Measurements from ENCODE around the gene TAPT1.

Gene TAPT1

DNA sequence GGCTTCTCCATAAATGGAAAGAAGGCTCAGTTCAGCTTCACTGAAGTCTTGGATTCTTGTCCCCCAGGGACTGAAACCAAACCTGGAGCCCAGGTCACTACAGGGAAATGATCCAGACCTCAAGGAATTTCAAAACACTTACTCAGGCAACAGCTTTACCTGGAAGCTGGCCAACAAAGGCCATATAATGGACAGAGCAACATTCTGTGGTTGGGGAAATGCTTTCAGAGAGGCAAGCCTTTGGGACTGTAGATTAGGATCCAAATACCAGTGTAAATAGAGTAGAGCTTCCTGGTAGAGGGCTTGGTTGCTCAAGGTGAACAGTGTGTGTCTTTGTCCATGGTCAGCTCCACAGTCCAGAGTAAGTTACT lies 85.4 kb downstream of the TAPT1 start:
- Histone ChIP-seq H3K9me3 (ENCODE audit: control insufficient read depth, low read length) (no peaks in the 10 kb centered on the region), H3K4me1 (ENCODE audit: control insufficient read depth, insufficient read depth, low read length, poor library complexity, severe bottlenecking) (no peaks in the 10 kb centered on the region), H3K36me3 (ENCODE audit: control insufficient read depth, insufficient read depth, low read length) (no peaks in the 10 kb centered on the region), H3K27ac (ENCODE audit: insufficient read depth, low read length, poor library complexity, severe bottlenecking) (no peak overlapping the region), H3K27me3 (replicated peaks; ENCODE audit: control insufficient read depth, insufficient read depth, low read length, poor library complexity, severe bottlenecking) (peaks cover 3% of the 10 kb centered on the region), H3K4me3 (ENCODE audit: insufficient read depth, low read depth, low read length, poor library complexity, severe bottlenecking) (no peak overlapping the region)
- no peak for DNase-seq

- Histone ChIP-seq H3K4me1 (ENCODE audit: control insufficient read depth, insufficient read depth, low read length, poor library complexity, severe bottlenecking) (no peaks in the 10 kb centered on the region), H3K27me3 (replicated peaks; ENCODE audit: control insufficient read depth, insufficient read depth, low read length, poor library complexity, severe bottlenecking) (peaks cover 3% of the 10 kb centered on the region), H3K4me3 (ENCODE audit: insufficient read depth, low read depth, low read length, poor library complexity, severe bottlenecking) (no peak overlapping the region), H3K27ac (ENCODE audit: insufficient read depth, low read length, poor library complexity, severe bottlenecking) (no peak overlapping the region), H3K36me3 (ENCODE audit: control insufficient read depth, insufficient read depth, low read length) (no peaks in the 10 kb centered on the region), H3K9me3 (ENCODE audit: control insufficient read depth, low read length) (no peaks in the 10 kb centered on the region)
- DNase-seq = no peak
These were observed 85.9 kb downstream of the TAPT1 start for GRCh38 chr4:16140231-16140878.

DNA sequence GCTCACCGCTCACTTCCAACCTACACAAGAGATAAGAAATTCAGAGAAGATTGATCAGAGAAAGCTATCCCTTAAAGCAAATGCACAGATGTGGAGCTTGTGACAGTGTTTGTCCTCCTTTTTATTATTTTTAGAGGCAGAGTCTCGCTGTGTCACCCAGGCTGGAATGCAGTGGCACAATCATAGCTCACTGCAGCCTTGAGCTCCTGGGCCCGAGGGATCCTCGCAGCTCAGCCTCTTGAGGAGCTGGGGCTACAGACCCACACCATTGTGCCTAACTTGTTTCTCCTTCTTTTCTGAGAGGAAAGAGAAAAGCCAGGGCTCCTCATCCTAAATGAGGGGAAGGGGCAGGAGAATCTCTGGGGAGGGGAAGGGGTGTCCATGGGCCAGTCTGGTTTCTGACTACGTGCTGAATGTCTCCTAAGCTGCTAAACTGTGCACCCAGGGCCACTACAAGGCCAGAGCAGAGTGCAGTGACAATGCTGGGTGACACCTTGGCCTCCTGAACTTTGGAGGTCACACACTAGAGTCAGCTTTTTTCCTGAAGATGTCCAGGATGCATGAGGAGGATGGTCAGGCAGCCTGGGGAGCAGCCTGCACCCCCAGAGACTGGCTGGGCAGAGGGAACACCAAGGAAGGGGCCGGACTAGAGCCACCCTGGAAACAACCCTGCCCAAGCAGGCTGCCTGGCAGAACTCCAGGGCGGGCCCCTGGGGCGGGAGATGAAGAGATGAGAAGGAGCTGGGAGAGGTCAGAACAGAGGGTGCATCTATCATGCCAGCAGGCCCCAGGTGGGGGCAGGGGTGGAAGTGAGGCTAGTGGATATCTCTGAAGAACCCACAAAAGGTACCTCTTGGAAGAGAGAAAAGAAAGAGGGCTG lies 87.0 kb downstream of the TAPT1 start:
- Histone ChIP-seq H3K9me3 (ENCODE audit: control insufficient read depth, low read length) (no peaks in the 10 kb centered on the region), H3K27me3 (replicated peaks; ENCODE audit: control insufficient read depth, insufficient read depth, low read length, poor library complexity, severe bottlenecking) (peaks cover 3% of the 10 kb centered on the region), H3K36me3 (ENCODE audit: control insufficient read depth, insufficient read depth, low read length) (no peaks in the 10 kb centered on the region), H3K4me3 (ENCODE audit: insufficient read depth, low read depth, low read length, poor library complexity, severe bottlenecking) (no peak overlapping the region), H3K4me1 (ENCODE audit: control insufficient read depth, insufficient read depth, low read length, poor library complexity, severe bottlenecking) (no peaks in the 10 kb centered on the region), H3K27ac (ENCODE audit: insufficient read depth, low read length, poor library complexity, severe bottlenecking) (no peak overlapping the region)
- no peak for DNase-seq

DNA sequence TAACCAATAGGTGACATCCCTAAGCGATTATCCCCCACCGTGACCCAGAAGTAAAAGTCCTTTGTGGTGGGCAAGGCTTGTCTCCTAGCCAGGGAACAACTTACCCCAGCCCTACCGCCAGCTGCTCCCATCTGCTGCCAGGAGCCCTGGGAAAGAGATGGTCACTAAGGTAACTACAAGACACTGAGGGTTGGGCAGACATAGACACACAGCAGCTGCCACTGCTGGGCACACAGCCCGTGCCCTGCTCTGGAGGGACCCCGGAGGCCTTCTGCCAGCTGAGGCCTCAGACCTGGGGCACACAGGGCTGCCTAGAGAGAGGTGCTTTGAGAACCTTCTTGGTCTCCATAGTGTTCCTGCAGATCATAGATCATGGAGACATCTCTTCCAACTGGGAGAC lies 89.4 kb downstream of the TAPT1 start:
- Histone ChIP-seq H3K4me3 (ENCODE audit: insufficient read depth, low read depth, low read length, poor library complexity, severe bottlenecking) (no peak overlapping the region), H3K9me3 (ENCODE audit: control insufficient read depth, low read length) (no peaks in the 10 kb centered on the region), H3K36me3 (ENCODE audit: control insufficient read depth, insufficient read depth, low read length) (no peaks in the 10 kb centered on the region), H3K27ac (ENCODE audit: insufficient read depth, low read length, poor library complexity, severe bottlenecking) (no peak overlapping the region), H3K4me1 (ENCODE audit: control insufficient read depth, insufficient read depth, low read length, poor library complexity, severe bottlenecking) (no peaks in the 10 kb centered on the region), H3K27me3 (replicated peaks; ENCODE audit: control insufficient read depth, insufficient read depth, low read length, poor library complexity, severe bottlenecking) (no peaks in the 10 kb centered on the region)
- no peak for DNase-seq

GRCh38 chr4:16136311-16136710 lies 90.0 kb downstream of the TAPT1 start:
- Histone ChIP-seq H3K27me3 (replicated peaks; ENCODE audit: control insufficient read depth, insufficient read depth, low read length, poor library complexity, severe bottlenecking) (no peaks in the 10 kb centered on the region), H3K27ac (ENCODE audit: insufficient read depth, low read length, poor library complexity, severe bottlenecking) (no peak overlapping the region), H3K9me3 (ENCODE audit: control insufficient read depth, low read length) (no peaks in the 10 kb centered on the region), H3K4me1 (ENCODE audit: control insufficient read depth, insufficient read depth, low read length, poor library complexity, severe bottlenecking) (no peaks in the 10 kb centered on the region), H3K36me3 (ENCODE audit: control insufficient read depth, insufficient read depth, low read length) (no peaks in the 10 kb centered on the region), H3K4me3 (ENCODE audit: insufficient read depth, low read depth, low read length, poor library complexity, severe bottlenecking) (no peak overlapping the region)
- DNase-seq = no peak

DNA sequence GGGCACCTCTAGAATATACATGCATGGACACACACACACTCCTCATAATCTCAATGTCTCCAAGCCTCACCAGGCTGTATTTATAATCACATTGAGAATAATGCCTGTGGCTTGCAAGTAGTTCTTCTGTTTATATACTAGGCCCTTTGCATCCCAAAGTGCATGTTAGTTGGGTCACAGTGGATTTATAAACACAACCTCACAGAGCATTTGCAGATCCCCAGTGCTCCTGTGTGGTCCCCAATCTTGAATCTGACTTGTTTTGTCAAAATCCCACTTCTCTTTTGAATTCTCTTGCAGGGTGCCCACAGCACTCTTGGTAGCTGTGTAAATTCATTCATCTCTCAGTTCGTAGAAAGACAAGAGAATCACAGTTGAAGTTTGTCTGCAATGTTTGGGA lies 92.9 kb downstream of the TAPT1 start:
- Histone ChIP-seq H3K27ac (ENCODE audit: insufficient read depth, low read length, poor library complexity, severe bottlenecking) (no peak overlapping the region), H3K36me3 (ENCODE audit: control insufficient read depth, insufficient read depth, low read length) (no peaks in the 10 kb centered on the region), H3K4me1 (ENCODE audit: control insufficient read depth, insufficient read depth, low read length, poor library complexity, severe bottlenecking) (no peaks in the 10 kb centered on the region), H3K9me3 (ENCODE audit: control insufficient read depth, low read length) (no peaks in the 10 kb centered on the region), H3K4me3 (ENCODE audit: insufficient read depth, low read depth, low read length, poor library complexity, severe bottlenecking) (no peak overlapping the region), H3K27me3 (replicated peaks; ENCODE audit: control insufficient read depth, insufficient read depth, low read length, poor library complexity, severe bottlenecking) (no peaks in the 10 kb centered on the region)
- DNase-seq = no peak

DNA sequence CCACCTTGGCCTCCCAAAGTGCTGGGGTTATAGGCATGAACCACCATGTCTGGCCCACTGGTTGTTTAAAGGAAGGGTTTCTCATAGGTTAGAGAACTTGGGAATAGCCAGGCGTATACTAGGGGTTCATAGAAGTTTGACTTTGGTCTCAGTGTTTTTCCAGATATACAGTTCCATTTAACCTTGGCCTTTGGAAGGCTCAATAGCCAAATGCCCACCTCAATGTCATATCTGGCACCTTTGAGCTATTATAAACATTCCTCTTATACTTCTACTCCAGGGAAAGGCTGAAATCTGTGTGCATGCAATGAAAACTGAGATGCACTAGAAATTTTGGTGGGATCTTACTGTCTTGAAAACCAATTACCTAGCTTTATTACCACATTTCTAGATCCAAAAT lies 95.0 kb downstream of the TAPT1 start:
- H3K27me3 ChIP-seq (replicated peaks; ENCODE audit: control insufficient read depth, insufficient read depth, low read length, poor library complexity, severe bottlenecking) = no peaks in the 10 kb centered on the region
- DNase-seq = no peak

GRCh38 chr4:16129336-16129735 lies 96.9 kb downstream of the TAPT1 start:
- Histone ChIP-seq H3K9me3 (ENCODE audit: control insufficient read depth, low read length) (no peaks in the 10 kb centered on the region), H3K4me1 (ENCODE audit: control insufficient read depth, insufficient read depth, low read length, poor library complexity, severe bottlenecking) (no peaks in the 10 kb centered on the region), H3K36me3 (ENCODE audit: control insufficient read depth, insufficient read depth, low read length) (no peaks in the 10 kb centered on the region), H3K27ac (ENCODE audit: insufficient read depth, low read length, poor library complexity, severe bottlenecking) (no peak overlapping the region), H3K4me3 (ENCODE audit: insufficient read depth, low read depth, low read length, poor library complexity, severe bottlenecking) (no peak overlapping the region), H3K27me3 (replicated peaks; ENCODE audit: control insufficient read depth, insufficient read depth, low read length, poor library complexity, severe bottlenecking) (no peaks in the 10 kb centered on the region)
- no peak for DNase-seq

More for the DNA sequence above, 95.0 kb downstream of the TAPT1 start:
- Histone ChIP-seq H3K9me3 (ENCODE audit: control insufficient read depth, low read length) (no peaks in the 10 kb centered on the region), H3K27ac (ENCODE audit: insufficient read depth, low read length, poor library complexity, severe bottlenecking) (no peak overlapping the region), H3K4me1 (ENCODE audit: control insufficient read depth, insufficient read depth, low read length, poor library complexity, severe bottlenecking) (no peaks in the 10 kb centered on the region), H3K36me3 (ENCODE audit: control insufficient read depth, insufficient read depth, low read length) (no peaks in the 10 kb centered on the region), H3K4me3 (ENCODE audit: insufficient read depth, low read depth, low read length, poor library complexity, severe bottlenecking) (no peak overlapping the region)

- Histone ChIP-seq H3K9me3 (ENCODE audit: control insufficient read depth, low read length) (no peaks in the 10 kb centered on the region), H3K36me3 (ENCODE audit: control insufficient read depth, insufficient read depth, low read length) (no peaks in the 10 kb centered on the region), H3K4me1 (ENCODE audit: control insufficient read depth, insufficient read depth, low read length, poor library complexity, severe bottlenecking) (no peaks in the 10 kb centered on the region), H3K27me3 (replicated peaks; ENCODE audit: control insufficient read depth, insufficient read depth, low read length, poor library complexity, severe bottlenecking) (no peaks in the 10 kb centered on the region), H3K27ac (ENCODE audit: insufficient read depth, low read length, poor library complexity, severe bottlenecking) (no peak overlapping the region), H3K4me3 (ENCODE audit: insufficient read depth, low read depth, low read length, poor library complexity, severe bottlenecking) (no peak overlapping the region)
- DNase-seq = no peak
These were observed 99.6 kb downstream of the TAPT1 start for GRCh38 chr4:16126714-16127113.
